ENCODE results near the gene RND1.

- TF ChIP-seq CTCF (conservative IDR thresholded peaks at IDR 0.05; ENCODE audit: low read depth, low read length) (no peak), EZH2 (IDR thresholded peaks at IDR 0.05; ENCODE audit: borderline replicate concordance, low read depth, low read length, poor library complexity, severe bottlenecking) (no peak)
Observed at GRCh38 chr12:48861111-48861510, 4.6 kb downstream of the RND1 start.

All from A673 (cell line).